HUES48 (cell line): ENCODE data around the gene ARPC5L.

Experiments
- H3K27ac ChIP-seq: one replicate; pipeline ENCODE4 v1.7.0; 2013; ENCODE audit warnings: low read depth, low read length, inconsistent platforms
- H3K27me3 ChIP-seq: 2 replicates; pipeline ENCODE4 v1.6.1; 2013; ENCODE audit warnings: mild to moderate bottlenecking, low read length; ENCODE audit not compliant: control insufficient read depth, insufficient read depth
- H3K36me3 ChIP-seq: 2 replicates; pipeline ENCODE4 v1.6.1; 2013; ENCODE audit warnings: low read length; ENCODE audit not compliant: control insufficient read depth, insufficient read depth
- H3K4me1 ChIP-seq: 2 replicates; pipeline ENCODE4 v1.6.1; 2013; ENCODE audit warnings: mild to moderate bottlenecking, low read length; ENCODE audit not compliant: control insufficient read depth, insufficient read depth
- H3K4me3 ChIP-seq: 2 replicates; pipeline ENCODE4 v1.5.1; 2013; ENCODE audit warnings: mild to moderate bottlenecking, low read depth, low read length
- H3K9ac ChIP-seq: 2 replicates; pipeline ENCODE4 v1.6.1; 2013; ENCODE audit warnings: mild to moderate bottlenecking, low read depth, low read length, moderate library complexity
- H3K9me3 ChIP-seq: 2 replicates; pipeline ENCODE4 v1.6.1; 2013; ENCODE audit warnings: low read length; ENCODE audit not compliant: control insufficient read depth, insufficient read depth

ARPC5L gene

GRCh38 chr9:124861342-124862229 lies at the start of gene ARPC5L, which contains the start of gene RPL35:
ARPC5L (plus strand) TSS chr9:124862130; CDS start chr9:124869291, 7,161 bp downstream.
RPL35 (minus strand) TSS chr9:124861957; CDS start chr9:124861912, 45 bp downstream.
- H3K4me1 ChIP-seq: peaks cover 4% of the 10 kb centered on the region; the same call in 1 of the 2 replicates
- no peaks in the 10 kb centered on the region for H3K27me3 ChIP-seq
- peaks cover 46% of the 10 kb centered on the region for H3K36me3 ChIP-seq
- H3K9ac ChIP-seq: peak within 1 kb of the TSS; percentile 99
- peak within 1 kb of the TSS; percentile 96 for H3K27ac ChIP-seq
- H3K4me3 ChIP-seq: peak within 1 kb of the TSS; percentile 88
- H3K9me3 ChIP-seq: no peaks in the 10 kb centered on the region

- H3K27me3 ChIP-seq: no peaks in the 10 kb centered on the region
- H3K9ac ChIP-seq: no peak overlapping the region
- H3K4me3 ChIP-seq: no peak overlapping the region
- no peaks in the 10 kb centered on the region for H3K36me3 ChIP-seq
- peak overlapping the region; percentile 68 for H3K27ac ChIP-seq
- H3K4me1 ChIP-seq: peaks cover 32% of the 10 kb centered on the region
- H3K9me3 ChIP-seq: no peaks in the 10 kb centered on the region
Measured at GRCh38 chr9:124812441-124812876, 49.5 kb upstream of the ARPC5L start.

DNA sequence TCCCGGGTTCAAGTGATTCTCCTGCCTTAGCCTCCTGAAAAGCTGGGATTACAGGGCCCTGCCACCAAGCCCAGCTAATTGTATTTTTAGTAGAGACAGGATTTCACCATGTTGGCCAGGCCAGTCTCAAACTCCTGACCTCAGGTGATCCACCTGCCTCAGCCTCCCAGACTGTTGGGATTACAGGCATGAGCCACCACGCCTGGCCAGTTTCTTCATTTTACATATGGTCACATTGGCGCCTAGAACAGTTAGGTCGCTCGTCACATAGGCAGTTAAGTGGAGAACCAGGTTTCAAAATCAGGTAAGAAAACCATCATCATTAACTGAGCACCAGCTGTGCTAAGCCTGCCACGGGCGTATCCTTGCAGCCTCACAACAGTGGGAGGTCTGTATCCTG lies 48.9 kb upstream of the ARPC5L start:
- peaks cover 32% of the 10 kb centered on the region for H3K4me1 ChIP-seq

GRCh38 chr9:124813501-124814163 lies 48.3 kb upstream of the ARPC5L start:
- Histone ChIP-seq H3K9me3 (no peaks in the 10 kb centered on the region), H3K27me3 (no peaks in the 10 kb centered on the region), H3K4me3 (no peak overlapping the region), H3K36me3 (no peaks in the 10 kb centered on the region), H3K27ac (peak overlapping the region; percentile 68), H3K9ac (no peak overlapping the region), H3K4me1 (peaks cover 33% of the 10 kb centered on the region)

More for the DNA sequence above, 48.9 kb upstream of the ARPC5L start:
- H3K27ac ChIP-seq: peak overlapping the region; percentile 68
- H3K36me3 ChIP-seq: no peaks in the 10 kb centered on the region
- no peak overlapping the region for H3K9ac ChIP-seq
- no peaks in the 10 kb centered on the region for H3K9me3 ChIP-seq
- H3K27me3 ChIP-seq: no peaks in the 10 kb centered on the region
- H3K4me3 ChIP-seq: no peak overlapping the region

- H3K27ac ChIP-seq: no peak overlapping the region
- no peaks in the 10 kb centered on the region for H3K9me3 ChIP-seq
- H3K4me3 ChIP-seq: no peak overlapping the region
- no peaks in the 10 kb centered on the region for H3K27me3 ChIP-seq
- H3K4me1 ChIP-seq: peaks cover 36% of the 10 kb centered on the region
- H3K9ac ChIP-seq: no peak overlapping the region
- no peaks in the 10 kb centered on the region for H3K36me3 ChIP-seq
Measured at GRCh38 chr9:124814164-124814535, 47.8 kb upstream of the ARPC5L start.

GRCh38 chr9:124815601-124816000 lies 46.3 kb upstream of the ARPC5L start:
- Histone ChIP-seq H3K9ac (no peak overlapping the region), H3K27me3 (no peaks in the 10 kb centered on the region), H3K27ac (no peak overlapping the region), H3K4me3 (no peak overlapping the region), H3K4me1 (peaks cover 31% of the 10 kb centered on the region), H3K9me3 (no peaks in the 10 kb centered on the region), H3K36me3 (no peaks in the 10 kb centered on the region)

GRCh38 chr9:124818431-124819281 lies 43.3 kb upstream of the ARPC5L start:
- H3K27me3 ChIP-seq: no peaks in the 10 kb centered on the region
- H3K36me3 ChIP-seq: no peaks in the 10 kb centered on the region
- peaks cover 7% of the 10 kb centered on the region for H3K4me1 ChIP-seq
- no peaks in the 10 kb centered on the region for H3K9me3 ChIP-seq
- no peak overlapping the region for H3K27ac ChIP-seq
- no peak overlapping the region for H3K4me3 ChIP-seq
- no peak overlapping the region for H3K9ac ChIP-seq

DNA sequence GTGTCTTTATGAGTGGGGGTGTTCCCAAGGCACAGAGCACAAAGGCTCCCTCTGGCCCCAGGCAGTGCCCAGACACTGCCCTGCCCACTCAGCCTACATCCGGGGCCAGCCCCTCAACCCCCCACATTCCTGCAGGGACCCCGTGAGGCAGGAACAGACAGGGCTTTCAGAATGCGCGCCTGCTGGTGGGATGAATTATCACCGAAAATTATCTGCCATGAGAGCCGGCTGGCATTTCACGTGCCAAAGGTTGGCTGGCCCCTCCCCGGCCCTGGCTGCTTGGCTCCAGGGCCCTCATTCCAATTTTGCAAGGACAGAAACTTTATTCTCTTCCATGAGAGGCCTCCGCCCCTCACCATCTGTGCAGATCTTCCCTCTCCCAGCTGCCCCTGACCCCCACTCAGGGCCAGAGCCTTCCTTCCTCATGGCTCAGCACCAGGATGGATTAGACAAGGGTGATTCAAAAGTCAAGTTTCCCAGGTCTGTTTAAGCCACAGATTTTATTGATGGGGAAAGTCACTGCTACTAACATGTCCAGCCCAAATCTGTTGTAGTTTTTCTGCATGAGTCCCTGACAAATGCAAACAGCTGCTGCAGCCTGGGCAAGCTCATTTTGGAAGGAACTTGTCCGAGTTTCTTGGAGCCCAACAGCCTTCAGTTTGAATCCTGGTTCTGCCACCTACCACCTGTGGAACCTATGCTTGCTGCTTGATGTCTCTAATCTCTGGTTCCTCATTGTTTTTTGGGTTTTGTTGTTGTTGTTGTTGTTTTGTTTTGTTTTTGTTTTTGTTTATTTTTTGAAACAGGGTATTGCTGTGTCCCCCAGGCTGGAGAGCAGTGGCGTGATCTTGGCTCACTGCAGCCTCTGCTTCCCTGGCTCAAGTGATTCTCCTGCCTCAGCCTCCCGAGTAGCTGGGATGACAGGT lies 41.0 kb upstream of the ARPC5L start:
- Histone ChIP-seq H3K27ac (no peak overlapping the region), H3K27me3 (no peaks in the 10 kb centered on the region), H3K9me3 (no peaks in the 10 kb centered on the region), H3K36me3 (no peaks in the 10 kb centered on the region), H3K9ac (no peak overlapping the region), H3K4me3 (no peak overlapping the region), H3K4me1 (0 out of 2 replicates have a peak, but pooled peaks cover 3% of the 10 kb centered on the region)

DNA sequence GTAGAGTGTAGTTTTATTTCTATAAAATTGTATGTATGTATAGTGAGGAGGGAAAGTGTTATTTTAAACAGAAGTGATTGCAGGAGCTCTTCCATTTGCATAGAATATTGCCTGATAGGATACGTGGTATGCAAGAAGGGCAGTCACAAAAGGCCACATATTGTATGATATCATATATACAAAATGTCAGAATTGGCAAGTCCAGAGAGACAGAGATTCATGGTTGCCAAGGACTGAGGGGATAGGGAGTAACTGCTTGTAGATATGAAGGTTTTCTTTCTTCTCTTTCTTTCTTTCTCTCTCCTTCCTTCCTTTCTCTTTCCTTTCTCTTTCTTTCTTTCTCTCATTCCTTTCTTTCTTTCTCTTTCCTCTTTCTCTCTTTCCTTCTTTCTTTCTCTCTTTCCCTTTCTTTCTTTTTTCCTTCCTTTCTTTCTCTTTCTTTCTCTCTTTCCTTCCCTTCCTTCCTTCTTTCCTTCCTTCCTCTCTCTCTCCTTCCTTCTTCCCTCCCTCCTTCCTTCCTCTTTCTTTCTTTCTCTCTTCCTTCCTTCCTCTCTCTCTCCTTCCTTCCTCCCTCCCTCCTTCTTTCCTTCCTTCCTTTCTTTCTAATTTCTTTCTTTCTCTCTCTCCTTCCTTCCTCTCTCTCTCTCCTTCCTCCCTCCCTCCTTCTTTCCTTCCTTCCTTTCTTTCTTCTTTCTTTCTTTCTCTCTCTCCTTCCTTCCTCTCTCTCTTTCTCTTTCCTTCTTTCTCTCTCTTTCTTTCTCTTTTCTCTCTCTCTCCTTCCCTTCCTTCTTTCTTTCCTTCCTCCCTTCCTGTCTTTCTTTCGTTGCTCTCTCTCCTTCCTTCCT lies 33.2 kb upstream of the ARPC5L start:
- Histone ChIP-seq H3K27ac (no peak overlapping the region), H3K36me3 (no peaks in the 10 kb centered on the region), H3K9me3 (no peaks in the 10 kb centered on the region), H3K9ac (no peak overlapping the region), H3K4me3 (no peak overlapping the region), H3K4me1 (peaks cover 6% of the 10 kb centered on the region), H3K27me3 (no peaks in the 10 kb centered on the region)
